GM18858 (cell line): ENCODE measurements around the gene SLC16A1.
"Not testable (repeated sequence)": the region's sequence is repeated elsewhere in the genome, so short reads cannot be mapped to it uniquely, and the experiment has no call there.

Experiments used
- ATAC-seq: cut with Tn5 transposase; IDR thresholded peaks from one replicate; pipeline ENCODE4 v1.9.1; 2021; ENCODE audit not compliant: unreplicated experiment

The SLC16A1 gene

DNA sequence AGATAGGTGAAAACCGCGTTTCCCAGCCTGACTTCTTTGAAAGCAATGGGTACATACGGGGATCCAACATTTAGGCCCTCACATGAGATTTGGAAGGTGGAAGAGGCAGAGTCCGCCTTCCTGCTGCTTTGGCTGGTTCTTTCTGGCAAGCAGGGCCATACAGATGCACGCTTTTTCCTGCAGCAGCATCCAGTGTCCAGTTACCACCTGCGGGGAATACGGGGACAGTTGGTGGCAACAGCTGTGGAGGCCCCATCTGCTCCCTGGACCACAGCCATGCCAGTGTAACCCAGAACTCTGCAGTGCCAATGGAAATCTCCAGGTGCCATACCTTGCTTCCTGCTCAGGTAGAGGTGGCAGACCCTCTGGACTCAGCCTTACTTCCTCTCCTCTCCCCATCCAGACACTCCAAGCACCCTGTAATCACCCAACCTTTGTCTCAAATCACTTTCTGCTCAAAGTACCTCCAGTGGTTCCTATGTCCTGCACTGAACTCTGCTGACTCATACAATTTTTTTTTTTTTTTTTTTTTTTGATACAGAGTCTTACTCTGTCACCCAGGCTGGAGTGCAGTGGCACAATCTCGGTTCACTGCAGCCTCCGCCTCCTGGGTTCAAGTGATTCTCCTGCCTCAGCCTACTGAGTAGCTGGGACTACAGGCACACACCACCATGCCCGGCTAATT is 68.3 kb downstream of the SLC16A1 start:
- no peak for ATAC-seq

GRCh38 chr1:112884996-112885395 is 71.0 kb downstream of the SLC16A1 start:
- not testable (repeated sequence) for ATAC-seq

GRCh38 chr1:112882271-112882744 is 73.7 kb downstream of the SLC16A1 start:
- no peak for ATAC-seq

- no peak for ATAC-seq
Observed at GRCh38 chr1:112881742-112882127, 74.3 kb downstream of the SLC16A1 start.

DNA sequence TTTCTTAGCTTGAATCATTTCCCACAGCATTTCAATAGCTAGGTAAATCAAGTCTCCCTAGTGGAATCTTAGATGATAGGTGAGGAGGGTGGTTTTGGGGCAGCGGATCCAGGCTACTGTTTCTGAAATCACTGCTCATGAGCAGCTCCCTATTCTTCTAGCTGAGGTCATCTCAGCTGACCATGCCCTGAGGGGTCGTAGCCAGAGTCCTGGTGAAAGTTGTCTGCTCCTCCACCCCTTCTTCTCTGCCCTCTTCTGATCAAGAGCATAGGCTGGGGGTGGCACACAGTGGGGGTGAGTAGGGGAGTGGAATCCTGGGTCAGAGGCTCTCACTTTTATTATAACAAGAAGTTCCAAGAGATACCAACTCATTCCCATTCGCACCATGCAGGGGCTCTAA is 76.2 kb downstream of the SLC16A1 start:
- no peak for ATAC-seq

GRCh38 chr1:112878321-112878720 is 77.7 kb downstream of the SLC16A1 start:
- no peak for ATAC-seq

DNA sequence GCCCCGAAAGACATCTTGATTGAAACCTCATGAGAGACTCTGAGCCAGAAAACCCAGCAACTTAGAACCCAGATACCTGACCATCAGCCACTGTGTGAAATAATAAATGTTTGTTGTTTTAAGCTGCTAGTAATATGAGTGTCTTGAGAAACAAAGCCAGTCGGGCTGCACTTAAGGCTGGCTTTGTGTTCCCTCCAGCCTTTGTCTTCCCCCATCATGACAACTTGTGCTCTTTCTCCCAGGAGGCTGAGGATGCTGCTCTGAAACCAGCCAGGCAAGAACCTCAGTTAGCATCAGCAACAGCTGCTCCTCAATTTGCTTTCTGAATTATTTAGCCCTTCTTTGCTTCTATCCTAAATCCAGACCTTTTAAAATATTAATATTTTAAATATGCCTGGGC is 78.2 kb downstream of the SLC16A1 start:
- ATAC-seq, result no peak

- no peak for ATAC-seq
Observed at GRCh38 chr1:112876315-112876714, 79.7 kb downstream of the SLC16A1 start.

DNA sequence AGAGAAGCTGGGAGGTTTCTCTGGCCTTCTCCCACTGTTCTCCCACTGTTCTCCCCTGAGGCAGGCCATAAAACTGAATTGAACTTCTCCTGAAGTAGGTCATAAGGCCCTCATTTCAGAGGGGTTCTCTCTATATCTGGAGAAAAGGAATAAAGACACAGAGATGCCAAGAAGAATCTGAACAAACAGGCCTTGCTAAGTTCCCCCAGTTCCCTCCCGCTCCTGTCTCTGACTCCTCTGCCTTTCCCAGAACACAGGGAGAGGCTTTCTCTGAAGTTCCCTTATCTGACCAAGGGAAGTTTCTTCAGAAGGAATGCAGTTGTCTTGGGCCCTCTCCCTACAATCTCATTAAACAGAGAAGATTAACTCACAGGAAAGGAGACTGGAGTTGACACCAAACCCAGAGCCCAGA is 83.4 kb downstream of the SLC16A1 start:
- ATAC-seq, result no peak

- ATAC-seq, result no peak
Observed at GRCh38 chr1:112870887-112871646, 84.9 kb downstream of the SLC16A1 start.

GRCh38 chr1:112869895-112870294 is 86.1 kb downstream of the SLC16A1 start:
- no peak for ATAC-seq

DNA sequence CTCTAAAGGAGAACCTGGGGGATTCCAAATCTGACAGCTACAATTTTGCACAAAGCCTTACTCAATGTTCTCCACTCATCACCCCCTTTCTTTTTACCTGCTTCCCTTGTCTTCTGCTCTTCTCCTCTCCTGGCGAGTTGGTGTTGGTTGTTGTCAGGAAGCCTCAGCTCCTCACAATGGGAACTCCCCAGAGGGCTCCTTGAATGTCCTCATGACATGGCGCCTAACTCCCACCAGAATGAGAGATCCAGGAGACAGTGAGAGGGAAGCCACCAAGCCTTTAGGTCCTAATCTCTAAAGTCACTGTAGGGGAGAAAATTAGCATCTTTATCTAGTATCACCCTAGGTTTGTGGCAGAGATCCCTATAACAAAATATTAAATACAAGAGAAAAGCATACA is 87.8 kb downstream of the SLC16A1 start:
- no peak for ATAC-seq

GRCh38 chr1:112866981-112867380 is 89.0 kb downstream of the SLC16A1 start:
- ATAC-seq, result no peak

GRCh38 chr1:112866151-112866550 is 89.8 kb downstream of the SLC16A1 start:
- no peak for ATAC-seq

GRCh38 chr1:112862753-112863426 is 93.1 kb downstream of the SLC16A1 start:
- no peak for ATAC-seq
